Smooth muscle cell (in vitro differentiated cells): Measurements from ENCODE around the gene OR4X1. TPM values are rescaled to one million over a fixed set of nuclear protein-coding genes. Genes with fewer than 3 reads are reported as not detected.

Experiments used
- DNase-seq: peaks from one replicate; lab custom pipeline; 2025; ENCODE audit not compliant: unreplicated experiment; lab: John Stamatoyannopoulos, UW
- H2AFZ ChIP-seq: fragments of 200-600 bp; sonication (generic); 2 replicates; pipeline ENCODE4 v1.6.0; 2016; ENCODE audit warnings: antibody characterized with exemption, low read depth, mild to moderate bottlenecking
- H3F3A ChIP-seq: fragments of 200-600 bp; sonication (generic); 2 replicates; pipeline ENCODE4 v1.6.0; 2017; ENCODE audit warnings: antibody characterized with exemption, low read depth
- H3K27ac ChIP-seq: fragments of 200-600 bp; sonication (generic); 2 replicates; pipeline ENCODE4 v1.5.1; 2016; ENCODE audit warnings: low read depth, mild to moderate bottlenecking
- H3K27me3 ChIP-seq: fragments of 200-600 bp; sonication (generic); 2 replicates; pipeline ENCODE4 v1.6.1; 2016; ENCODE audit warnings: low read depth, mild to moderate bottlenecking
- H3K36me3 ChIP-seq: fragments of 200-600 bp; sonication (generic); 2 replicates; pipeline ENCODE4 v1.5.1; 2016; ENCODE audit warnings: low read depth
- H3K4me1 ChIP-seq: fragments of 200-600 bp; sonication (generic); 2 replicates; pipeline ENCODE4 v1.5.1; 2016; ENCODE audit warnings: low read depth
- H3K4me2 ChIP-seq: fragments of 200-600 bp; sonication (generic); 2 replicates; pipeline ENCODE4 v1.6.0; 2016; ENCODE audit warnings: mild to moderate bottlenecking
- H3K4me3 ChIP-seq: fragments of 200-600 bp; sonication (generic); 2 replicates; pipeline ENCODE4 v1.5.1; 2016; ENCODE audit warnings: mild to moderate bottlenecking
- H3K79me2 ChIP-seq: fragments of 200-600 bp; sonication (generic); 2 replicates; pipeline ENCODE4 v1.6.0; 2016; ENCODE audit warnings: low read depth, mild to moderate bottlenecking
- H3K9ac ChIP-seq: fragments of 200-600 bp; sonication (generic); 2 replicates; pipeline ENCODE4 v1.6.0; 2016; ENCODE audit warnings: low read depth
- H3K9me3 ChIP-seq: fragments of 200-600 bp; sonication (generic); replicated peaks from 2 replicates; pipeline ENCODE4 v1.5.1; 2016; ENCODE audit warnings: low read depth
- H4K20me1 ChIP-seq: fragments of 200-600 bp; sonication (generic); 2 replicates; pipeline ENCODE4 v1.6.0; 2016; ENCODE audit warnings: low read depth
- CTCF ChIP-seq: fragments of 200-600 bp; sonication (generic); IDR thresholded peaks from 2 replicates; pipeline ENCODE4 v1.5.1; 2017; ENCODE audit warnings: borderline replicate concordance, mild to moderate bottlenecking, antibody characterized with exemption; ENCODE audit not compliant: insufficient read depth, poor library complexity, severe bottlenecking
- WGBS: methylation state at CpG from one replicate; pipeline ENCODE4 v1.1.7; 2016; ENCODE audit warnings: low lambda C conversion rate; 5-methylcytosine and 5-hydroxymethylcytosine counted together
- polyA plus RNA-seq: library from polyadenylated mRNA; unstranded; fragments of >200 nt; fragmentation: Nextera tagmentation; extraction: Ambion mirVana; gene quantifications from 2 replicates; pipeline ENCODE4 v1.2.1, GENCODE V29; 2016
- total RNA-seq: library from RNA; depleted of rRNA; stranded (reverse); fragments of >200 nt; gene quantifications from 2 replicates; pipeline ENCODE4 v1.2.3, GENCODE V29; 2014

Gene OR4X1
- total and polyA plus RNA-seq, 2 experiments from 2014 or later: not detected

GRCh38 chr11:48261600-48261999, 2.1 kb upstream of the OR4X1 start:
- no peaks in the 10 kb centered on the region for H3K36me3 ChIP-seq
- no peaks in the 10 kb centered on the region for H3K27me3 ChIP-seq
- no peaks in the 10 kb centered on the region for H3K4me1 ChIP-seq
- no peaks in the 10 kb centered on the region for H3K79me2 ChIP-seq
- H3K4me2 ChIP-seq: no peak overlapping the region
- H3K27ac ChIP-seq: no peak overlapping the region
- no peaks in the 10 kb centered on the region for H3F3A ChIP-seq
- no peak for DNase-seq
- no peak overlapping the region for H3K4me3 ChIP-seq
- WGBS: 65% methylated on average over 2 of the region's 2 CpGs
- H3K9me3 ChIP-seq: peaks cover 2% of the 10 kb centered on the region
- TF ChIP-seq CTCF: no peak
- H4K20me1 ChIP-seq: no peaks in the 10 kb centered on the region
- H3K9ac ChIP-seq: no peak overlapping the region
- H2AFZ ChIP-seq: no peak overlapping the region

- Histone ChIP-seq H3K9me3 (peaks cover 4% of the 10 kb centered on the region), H3F3A (no peaks in the 10 kb centered on the region), H3K79me2 (no peaks in the 10 kb centered on the region), H3K9ac (no peak overlapping the region), H4K20me1 (no peaks in the 10 kb centered on the region), H3K27ac (no peak overlapping the region), H3K27me3 (no peaks in the 10 kb centered on the region), H3K4me2 (no peak overlapping the region), H3K4me3 (no peak overlapping the region), H3K36me3 (no peaks in the 10 kb centered on the region), H2AFZ (no peak overlapping the region), H3K4me1 (no peaks in the 10 kb centered on the region)
- no peak for DNase-seq
- no peak for TF ChIP-seq CTCF
- WGBS: 46% methylated on average over 3 of the region's 3 CpGs
Observed at GRCh38 chr11:48270621-48271020, 7.0 kb downstream of the OR4X1 start.

GRCh38 chr11:48272606-48273005, 8.9 kb downstream of the OR4X1 start:
- no peaks in the 10 kb centered on the region for H3K36me3 ChIP-seq
- no peaks in the 10 kb centered on the region for H3K4me1 ChIP-seq
- DNase-seq: no peak
- H3K79me2 ChIP-seq: no peaks in the 10 kb centered on the region
- H3K9me3 ChIP-seq: peaks cover 4% of the 10 kb centered on the region
- 20% methylated on average over 1 of the region's 1 CpG for WGBS
- H3K27me3 ChIP-seq: no peaks in the 10 kb centered on the region
- H3K27ac ChIP-seq: no peak overlapping the region
- no peak overlapping the region for H3K9ac ChIP-seq
- no peaks in the 10 kb centered on the region for H4K20me1 ChIP-seq
- no peak overlapping the region for H2AFZ ChIP-seq
- H3K4me2 ChIP-seq: no peak overlapping the region
- TF ChIP-seq CTCF: no peak
- no peak overlapping the region for H3K4me3 ChIP-seq
- no peaks in the 10 kb centered on the region for H3F3A ChIP-seq

DNA sequence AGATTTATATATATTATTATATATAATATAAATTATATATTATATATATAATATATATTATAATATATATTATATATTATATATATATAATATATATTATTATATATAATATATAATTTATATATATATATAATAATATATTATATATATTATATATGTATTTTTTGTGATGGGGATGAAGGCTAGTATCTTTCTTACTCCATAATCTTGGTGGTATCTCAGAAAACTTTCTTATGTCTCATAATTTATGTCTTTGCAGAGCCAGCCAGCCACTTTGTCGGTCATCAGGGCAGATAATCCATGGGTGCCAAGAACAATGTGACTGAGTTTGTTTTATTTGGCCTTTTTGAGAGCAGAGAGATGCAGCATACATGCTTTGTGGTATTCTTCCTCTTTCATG, 42.3 kb downstream of the OR4X1 start, which contains the start of gene OR4S1:
Gene OR4S1, plus strand, starts transcription at position 301 of the 400 bp plus-strand sequence. Its CDS starts 0 bp downstream, at position 301.
- WGBS: 67% methylated on average over 1 of the region's 1 CpG

More for the DNA sequence above, 42.3 kb downstream of the OR4X1 start, which contains the start of gene OR4S1:
- Histone ChIP-seq H3K9ac (no peak within 1 kb of the TSS), H3K4me1 (no peaks in the 10 kb centered on the region), H3K4me3 (no peak within 1 kb of the TSS), H3K79me2 (no peaks in the 10 kb centered on the region), H3F3A (no peaks in the 10 kb centered on the region), H3K36me3 (no peaks in the 10 kb centered on the region), H3K27ac (no peak within 1 kb of the TSS), H4K20me1 (no peaks in the 10 kb centered on the region), H3K4me2 (no peak within 1 kb of the TSS), H3K9me3 (no peaks in the 10 kb centered on the region), H3K27me3 (no peaks in the 10 kb centered on the region), H2AFZ (no peak within 1 kb of the TSS)
- TF ChIP-seq CTCF: no peak
- no peak for DNase-seq
